EL (cell line): ENCODE results near the gene SCRN1.
A peak's percentile ranks its signal among the peaks of the same experiment; 100 is the strongest.

ENCODE experiments used
- DNase-seq: peaks from one replicate; pipeline ENCODE4 v3.0.0-alpha.2; 2016

The SCRN1 gene

GRCh38 chr7:29989257-29989995, at the start of gene SCRN1:
Gene SCRN1, minus strand, starts transcription at chr7:29989801. Its CDS starts 20,734 bp downstream, at chr7:29969067.
- DNase-seq, result no peak

- no peak for DNase-seq
These were observed 48.8 kb upstream of the SCRN1 start for GRCh38 chr7:30038196-30038980.

GRCh38 chr7:30036220-30036619, 46.6 kb upstream of the SCRN1 start:
- DNase-seq, result no peak

DNA sequence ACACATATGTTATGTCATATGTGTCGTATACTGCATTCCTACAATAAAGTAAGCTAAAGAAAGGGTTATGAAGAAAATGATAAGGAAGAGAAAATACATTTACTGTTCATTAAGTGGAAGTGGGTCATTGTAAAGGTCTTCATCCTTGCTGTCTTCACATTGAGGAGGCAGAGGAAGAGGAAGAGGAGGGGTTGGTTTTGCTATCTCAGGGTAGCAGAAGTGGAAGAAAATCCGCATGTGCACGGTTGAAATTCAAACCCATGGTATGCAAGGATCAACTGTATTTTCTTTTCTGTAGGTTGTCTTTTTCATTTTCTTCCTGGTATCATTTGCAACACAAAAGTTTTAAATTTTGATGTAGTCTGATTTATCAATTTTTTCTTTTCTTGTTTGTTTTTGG, 44.9 kb upstream of the SCRN1 start:
- no peak for DNase-seq

GRCh38 chr7:30032310-30033125, 42.9 kb upstream of the SCRN1 start:
- peak; percentile 73 for DNase-seq

GRCh38 chr7:30029696-30030095, 40.1 kb upstream of the SCRN1 start:
- DNase-seq, result no peak

DNA sequence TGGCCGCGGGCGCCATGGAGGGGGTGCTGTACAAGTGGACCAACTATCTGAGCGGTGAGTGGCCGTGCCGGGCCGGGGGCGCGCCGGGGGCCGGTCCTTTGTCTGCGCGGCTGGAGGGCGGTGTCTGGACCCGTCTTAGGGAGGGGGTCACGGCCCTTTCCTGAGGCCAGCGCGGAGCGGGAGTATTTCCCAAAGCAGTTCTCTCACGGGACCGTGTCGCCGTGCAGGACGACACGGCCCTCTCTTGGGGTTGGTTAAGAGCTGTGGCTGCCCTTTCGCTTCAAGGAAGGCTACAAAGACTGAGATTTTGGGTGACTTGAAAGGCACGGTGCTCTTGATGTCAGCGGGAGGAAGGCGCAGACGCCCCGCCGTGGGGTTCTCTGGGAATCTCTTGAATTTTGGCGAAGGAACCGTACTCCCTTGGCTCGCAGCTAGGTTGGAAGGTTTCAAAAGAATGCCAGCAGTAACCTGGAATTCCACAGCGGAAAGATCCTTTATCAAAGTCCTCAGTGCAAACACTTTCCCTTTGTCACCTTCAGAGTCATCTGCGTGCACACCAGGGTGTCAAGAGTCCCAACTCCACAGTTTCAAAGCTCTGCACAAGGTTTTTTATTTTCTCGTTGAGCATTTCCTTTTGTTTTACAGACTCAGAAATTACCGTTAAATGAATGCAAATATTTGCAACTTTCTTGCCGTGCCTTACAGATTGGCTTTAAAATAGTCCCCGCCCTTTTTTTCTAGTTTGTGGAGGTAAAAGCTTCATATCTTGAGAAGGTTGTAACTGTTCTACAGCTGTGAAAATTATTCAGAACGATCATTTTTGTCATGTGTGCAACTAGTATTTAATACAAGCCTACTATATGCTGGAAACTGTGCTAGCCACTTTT, 39.4 kb upstream of the SCRN1 start:
- peak; percentile 56 for DNase-seq

GRCh38 chr7:30028216-30028748, 38.7 kb upstream of the SCRN1 start, which contains the start of gene PLEKHA8:
Gene PLEKHA8, plus strand, starts transcription at chr7:30028412. Its CDS starts 351 bp downstream, at chr7:30028763.
- DNase-seq, result peak; percentile 87

- DNase-seq, result no peak
These were observed 38.2 kb upstream of the SCRN1 start for GRCh38 chr7:30027740-30028215.

DNA sequence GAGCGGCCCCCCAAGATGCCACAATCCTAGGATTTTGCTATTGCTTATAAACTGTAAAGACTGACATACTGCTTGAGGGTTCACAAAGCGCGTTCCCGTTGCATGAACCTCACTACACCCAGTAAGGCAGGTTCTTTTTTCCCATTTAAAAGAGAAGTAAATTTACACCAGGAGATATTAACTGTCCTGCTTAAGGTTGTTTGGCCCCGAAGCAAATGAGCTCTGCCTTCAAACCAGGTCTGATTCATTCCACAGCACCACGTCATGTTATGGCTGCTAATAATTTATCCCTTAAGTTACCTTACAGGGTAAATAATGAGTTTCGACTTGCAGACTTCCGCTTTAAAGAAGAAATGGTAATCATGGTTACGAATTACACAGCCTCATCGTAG, 37.5 kb upstream of the SCRN1 start:
- peak; percentile 61 for DNase-seq

- DNase-seq, result peak; percentile 100
These were observed 36.8 kb upstream of the SCRN1 start, which contains the start of gene FKBP14 for GRCh38 chr7:30026229-30027064. Gene FKBP14, minus strand, starts transcription at chr7:30026702. Its CDS starts 194 bp downstream, at chr7:30026508.

DNA sequence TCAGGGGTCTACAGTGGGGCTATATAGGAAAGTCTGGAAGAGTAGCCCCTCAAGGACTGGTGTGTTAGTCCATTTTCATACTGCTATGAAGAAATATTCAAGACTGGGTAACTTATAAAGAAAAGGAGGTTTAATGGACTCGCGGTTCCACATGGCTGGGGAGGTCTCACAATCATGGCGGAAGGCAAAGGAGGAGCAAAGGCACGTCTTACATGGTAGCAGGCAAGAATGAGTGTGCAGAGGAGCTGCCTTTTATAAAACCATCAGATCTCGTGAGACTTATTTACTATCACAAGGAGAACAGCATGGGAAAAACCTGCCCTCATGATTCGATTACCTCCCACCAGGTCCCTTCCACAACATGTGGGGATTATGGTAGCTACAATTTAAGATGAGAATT, 33.9 kb upstream of the SCRN1 start:
- no peak for DNase-seq

GRCh38 chr7:30022991-30023390, 33.4 kb upstream of the SCRN1 start:
- no peak for DNase-seq

GRCh38 chr7:30020535-30020934, 30.9 kb upstream of the SCRN1 start:
- DNase-seq, result no peak

- no peak for DNase-seq
These were observed 30.4 kb upstream of the SCRN1 start for GRCh38 chr7:30019960-30020359.

DNA sequence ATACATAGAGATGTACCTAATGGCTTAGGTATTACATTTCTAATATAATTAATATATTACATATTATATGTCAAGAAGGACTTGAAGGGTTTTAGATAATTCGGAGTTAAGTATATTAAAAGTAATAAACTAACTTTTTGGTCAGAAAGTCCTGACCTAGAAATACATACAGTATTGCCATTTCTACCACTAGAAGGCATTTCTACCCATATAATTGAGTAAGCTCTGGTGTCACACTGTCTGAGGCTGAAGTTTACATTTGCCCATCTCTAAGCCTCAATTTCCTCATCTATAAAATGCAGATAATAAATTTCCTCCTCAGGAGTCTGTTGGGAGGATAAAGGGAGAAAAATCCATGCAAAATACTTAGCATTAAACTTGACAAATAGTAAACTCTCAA, 29.8 kb upstream of the SCRN1 start:
- DNase-seq, result no peak

DNA sequence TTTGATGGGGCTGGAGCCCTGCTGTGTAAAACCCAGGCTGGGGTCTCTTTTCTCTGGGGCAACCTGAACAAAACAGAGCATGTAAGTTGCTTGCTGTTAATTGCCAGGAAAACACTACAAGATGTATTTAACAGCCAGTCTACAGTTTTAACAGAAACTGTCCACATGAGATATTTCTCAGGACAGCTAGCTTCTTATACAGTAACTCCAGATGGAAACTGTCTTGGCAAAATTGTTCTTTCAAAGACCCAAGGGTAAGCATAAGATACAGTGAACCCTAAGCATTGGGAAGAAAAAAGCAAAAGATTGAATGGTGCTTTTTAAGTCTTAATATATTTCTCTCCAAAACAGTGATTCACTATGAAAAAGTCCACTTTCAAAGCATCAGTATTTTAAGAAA, 28.9 kb upstream of the SCRN1 start:
- DNase-seq, result no peak

GRCh38 chr7:30012757-30013156, 23.2 kb upstream of the SCRN1 start:
- no peak for DNase-seq

- no peak for DNase-seq
These were observed 20.4 kb upstream of the SCRN1 start for GRCh38 chr7:30010021-30010420.

GRCh38 chr7:30005464-30005863, 15.9 kb upstream of the SCRN1 start:
- DNase-seq, result no peak

DNA sequence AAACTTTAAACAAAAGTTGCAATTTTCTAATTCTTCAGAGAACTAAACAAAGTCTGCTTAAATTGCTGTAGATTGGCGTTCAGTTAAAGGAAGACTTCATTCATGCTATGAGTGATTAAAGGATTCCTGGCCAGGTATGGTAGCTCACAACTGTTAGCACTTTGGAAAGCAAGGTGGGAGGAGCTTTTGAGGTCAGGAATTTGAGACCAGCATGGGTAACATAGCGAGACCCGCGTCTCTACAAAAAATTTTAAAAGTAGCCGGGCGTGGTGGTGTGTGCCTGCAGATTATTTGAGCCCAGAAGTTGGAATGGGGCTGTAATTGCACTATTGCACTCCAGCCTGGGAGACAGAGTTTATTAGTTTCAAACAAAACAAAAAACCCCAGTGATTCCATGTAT, 13.5 kb upstream of the SCRN1 start:
- no peak for DNase-seq
